Astrocyte (in vitro differentiated cells and primary cell): Measurements from ENCODE around the gene FHIT.

Source experiments
- CTCF ChIP-seq: IDR thresholded peaks from 2 replicates; pipeline ENCODE4 v1.5.1; 2011; ENCODE audit warnings: low read depth, mild to moderate bottlenecking, inconsistent platforms, low read length, moderate library complexity; ENCODE audit not compliant: insufficient read depth
- EZH2 ChIP-seq: IDR thresholded peaks from 2 replicates; pipeline ENCODE4 v1.6.1; 2012; ENCODE audit warnings: mild to moderate bottlenecking, low read length, inconsistent platforms; ENCODE audit not compliant: insufficient read depth

DNA sequence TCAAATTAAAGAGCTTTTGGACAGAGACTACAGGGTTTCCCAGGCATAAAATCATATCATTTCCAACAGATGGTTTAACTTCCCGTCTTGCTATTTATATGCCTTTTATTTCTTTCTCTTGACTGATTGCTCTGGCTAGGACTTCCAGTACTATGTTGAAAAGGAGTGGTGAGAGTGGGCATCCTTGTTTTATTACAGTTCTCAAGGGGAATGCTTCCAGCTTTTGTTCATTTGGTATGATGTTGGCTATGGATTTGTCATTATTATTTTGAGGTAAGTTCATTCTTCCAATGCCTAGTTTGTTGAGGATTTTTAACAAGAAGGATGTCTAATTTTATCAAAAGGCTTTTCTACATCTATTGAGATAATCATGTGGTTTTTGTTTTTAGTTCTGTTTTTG lies 1304.9 kb downstream of the FHIT start:
- no peak for TF ChIP-seq CTCF
- no peak for TF ChIP-seq EZH2
